Globus pallidus (tissue), 1 donor: ENCODE measurements around the gene RALGAPA1.
A peak's percentile ranks its signal among the peaks of the same experiment; 100 is the strongest.

Experiments
- DNase-seq: peaks from one replicate; pipeline ENCODE4 v3.0.0-alpha.2; 2015; ENCODE audit warnings: low spot score

RALGAPA1 gene

DNA sequence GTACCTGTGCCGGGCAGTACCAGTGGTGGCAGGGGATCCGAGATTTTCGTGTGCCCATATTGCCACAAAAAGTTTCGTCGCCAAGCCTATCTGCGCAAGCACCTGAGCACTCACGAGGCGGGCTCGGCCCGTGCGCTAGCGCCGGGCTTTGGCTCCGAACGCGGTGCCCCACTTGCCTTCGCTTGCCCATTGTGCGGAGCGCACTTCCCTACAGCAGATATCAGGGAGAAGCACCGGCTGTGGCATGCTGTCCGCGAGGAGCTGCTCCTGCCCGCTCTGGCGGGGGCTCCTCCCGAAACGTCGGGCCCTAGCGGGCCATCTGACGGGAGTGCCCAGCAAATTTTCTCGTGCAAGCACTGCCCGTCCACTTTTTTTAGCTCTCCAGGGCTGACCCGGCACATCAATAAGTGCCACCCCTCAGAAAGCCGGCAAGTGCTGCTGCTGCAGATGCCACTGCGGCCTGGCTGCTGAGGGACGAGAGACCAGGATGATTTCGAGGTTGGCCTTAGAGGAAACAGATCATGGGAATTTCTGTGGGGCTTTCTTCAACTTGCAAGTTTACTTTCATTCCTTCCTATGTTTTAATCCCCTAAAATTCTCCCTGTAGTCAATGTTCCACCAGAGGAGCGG, 273.5 kb downstream of the RALGAPA1 start:
- DNase-seq, result no peak

DNA sequence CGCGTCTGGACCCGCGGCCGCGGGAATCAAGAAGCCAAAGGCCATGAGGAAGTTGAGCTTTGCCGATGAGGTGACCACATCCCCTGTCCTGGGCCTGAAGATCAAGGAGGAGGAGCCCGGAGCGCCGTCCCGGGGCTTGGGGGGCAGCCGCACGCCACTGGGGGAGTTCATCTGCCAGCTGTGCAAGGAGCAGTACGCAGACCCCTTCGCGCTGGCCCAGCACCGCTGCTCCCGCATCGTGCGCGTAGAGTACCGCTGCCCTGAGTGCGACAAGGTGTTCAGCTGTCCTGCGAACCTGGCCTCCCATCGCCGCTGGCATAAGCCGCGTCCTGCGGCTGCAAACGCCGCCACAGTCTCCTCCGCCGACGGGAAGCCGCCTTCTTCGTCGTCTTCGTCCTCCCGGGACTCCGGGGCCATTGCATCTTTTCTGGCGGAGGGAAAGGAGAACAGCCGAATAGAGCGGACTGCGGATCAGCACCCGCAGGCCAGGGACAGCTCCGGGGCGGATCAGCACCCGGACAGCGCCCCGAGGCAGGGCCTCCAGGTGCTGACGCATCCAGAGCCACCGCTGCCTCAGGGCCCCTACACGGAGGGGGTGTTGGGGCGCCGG, 274.1 kb downstream of the RALGAPA1 start:
- DNase-seq, result peak; percentile 37

- DNase-seq, result no peak
Measured at GRCh38 chr14:35534208-35534872, 274.8 kb downstream of the RALGAPA1 start.

GRCh38 chr14:35533357-35534207, 275.5 kb downstream of the RALGAPA1 start, which contains the start of gene INSM2:
Gene INSM2, plus strand, starts transcription at chr14:35534164. Its CDS starts 89 bp downstream, at chr14:35534253.
- peak; percentile 19 for DNase-seq

GRCh38 chr14:35532783-35533356, 276.2 kb downstream of the RALGAPA1 start:
- no peak for DNase-seq

DNA sequence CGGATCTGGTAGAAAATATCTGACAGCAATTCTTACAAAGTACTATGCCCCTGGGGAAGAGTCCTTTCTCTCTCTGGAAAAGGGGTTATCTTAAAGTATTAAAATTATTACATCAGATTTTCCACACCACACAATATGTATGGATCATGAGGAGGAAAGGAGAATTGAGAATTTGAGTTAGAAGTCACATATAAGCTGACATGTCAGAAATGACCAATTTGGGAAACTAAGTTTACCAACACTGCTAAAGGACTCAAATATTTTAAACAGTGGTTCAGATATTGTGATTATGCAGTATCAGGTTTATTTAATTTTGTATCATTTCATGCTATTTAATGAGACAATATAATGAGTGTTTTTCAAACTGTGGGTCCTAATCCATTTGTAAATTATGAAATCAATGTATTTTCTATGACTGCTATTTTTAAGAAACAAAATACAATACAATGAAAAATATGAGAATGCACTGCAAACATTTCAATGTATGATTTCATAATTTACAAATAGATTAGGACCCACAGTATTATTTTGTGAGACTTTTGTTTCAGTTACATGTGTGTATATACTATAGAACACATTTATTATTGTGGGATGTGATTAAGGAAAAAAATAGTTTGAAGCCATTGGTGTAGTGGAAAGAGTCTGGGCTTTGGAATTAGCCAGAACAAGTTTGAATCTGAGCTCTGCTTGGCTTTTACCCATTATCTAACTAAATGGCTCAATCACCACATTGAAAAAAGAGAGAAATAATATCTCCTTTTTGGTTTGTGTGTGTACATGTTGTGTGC, 276.9 kb downstream of the RALGAPA1 start:
- no peak for DNase-seq

- no peak for DNase-seq
Measured at GRCh38 chr14:35526962-35527361, 282.1 kb downstream of the RALGAPA1 start.

DNA sequence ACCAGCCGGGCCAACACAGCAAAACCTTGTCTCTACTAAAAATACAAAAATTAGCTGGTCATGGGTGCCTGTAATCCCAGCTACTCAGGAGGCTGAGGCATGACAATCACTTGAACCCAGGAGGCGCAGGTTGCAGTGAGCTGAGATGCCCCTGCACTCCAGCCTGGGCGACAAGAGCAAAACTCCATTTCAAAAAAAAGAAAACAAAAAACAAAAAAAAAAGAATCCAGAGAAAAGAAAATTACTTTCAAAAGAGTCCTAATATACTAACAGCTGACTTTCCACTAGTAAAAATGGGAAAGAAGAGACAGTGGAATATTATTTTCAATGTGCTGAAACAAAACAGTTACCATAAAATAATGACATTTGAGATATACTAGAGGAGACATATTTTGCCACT, 283.4 kb downstream of the RALGAPA1 start:
- DNase-seq, result no peak

GRCh38 chr14:35519986-35520385, 289.1 kb downstream of the RALGAPA1 start:
- DNase-seq, result no peak

- DNase-seq, result no peak
Measured at GRCh38 chr14:35515916-35516315, 293.2 kb downstream of the RALGAPA1 start.

- no peak for DNase-seq
Measured at GRCh38 chr14:35512765-35513164, 296.3 kb downstream of the RALGAPA1 start.

- no peak for DNase-seq
Measured at GRCh38 chr14:35509846-35510245, 299.2 kb downstream of the RALGAPA1 start.

GRCh38 chr14:35506927-35507326, 302.2 kb downstream of the RALGAPA1 start:
- no peak for DNase-seq

DNA sequence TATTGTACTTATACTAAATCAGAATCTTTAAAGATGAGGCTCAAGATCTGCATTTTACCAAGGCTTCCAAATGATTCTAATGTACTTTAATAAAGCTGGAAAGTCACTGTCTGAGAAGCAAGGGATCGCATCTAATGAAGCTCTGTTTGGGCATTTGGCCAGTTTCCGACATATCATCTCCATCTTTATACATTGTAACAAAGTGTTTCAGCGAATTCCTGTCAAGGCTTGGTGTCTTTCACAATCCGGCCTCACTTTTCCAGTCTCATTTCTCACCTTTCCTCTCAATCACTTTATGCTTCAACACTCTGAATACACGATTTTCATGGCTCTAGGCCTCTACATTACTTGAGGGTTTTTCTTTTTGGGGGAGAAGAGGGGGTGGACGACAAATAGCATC, 302.6 kb downstream of the RALGAPA1 start:
- no peak for DNase-seq

DNA sequence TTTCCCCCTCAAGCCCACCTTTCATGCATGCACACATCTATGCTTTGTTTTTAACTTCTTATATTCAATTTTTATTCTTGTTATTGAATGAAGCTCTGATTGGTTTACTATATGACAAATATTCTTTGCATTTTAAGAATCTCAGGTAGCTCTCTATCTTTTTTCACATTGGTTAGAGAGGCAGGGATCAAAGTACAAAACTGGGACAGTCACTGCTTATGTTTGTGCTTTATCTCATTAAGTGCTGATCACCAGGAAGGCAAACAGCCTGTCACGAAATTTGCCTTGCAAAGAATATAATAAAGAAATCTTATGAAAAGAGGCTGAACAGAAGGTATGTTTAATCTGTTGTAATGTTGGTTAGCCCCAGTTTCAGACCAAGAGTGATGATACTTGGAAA, 304.8 kb downstream of the RALGAPA1 start:
- DNase-seq, result no peak

- no peak for DNase-seq
Measured at GRCh38 chr14:35503646-35504045, 305.4 kb downstream of the RALGAPA1 start.

DNA sequence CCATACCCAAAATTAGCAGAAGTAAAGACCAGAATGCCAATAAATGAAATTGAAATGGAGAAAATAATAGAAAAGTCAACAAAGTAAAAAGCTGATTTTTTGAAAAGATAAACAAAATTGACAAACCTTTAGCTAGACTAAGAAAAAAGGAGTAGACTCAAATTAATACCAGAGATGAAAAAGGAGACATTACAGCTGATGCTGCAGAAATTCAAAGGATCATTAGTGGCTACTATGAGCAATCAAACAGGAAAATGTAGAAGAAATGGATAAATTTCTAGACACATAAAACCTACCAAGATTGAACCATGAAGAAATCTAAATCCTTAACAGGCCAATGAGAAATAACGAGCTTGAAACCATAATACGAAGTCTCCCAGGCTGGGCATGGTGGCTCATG, 309.9 kb downstream of the RALGAPA1 start:
- no peak for DNase-seq

- DNase-seq, result no peak
Measured at GRCh38 chr14:35495278-35495677, 313.8 kb downstream of the RALGAPA1 start.

DNA sequence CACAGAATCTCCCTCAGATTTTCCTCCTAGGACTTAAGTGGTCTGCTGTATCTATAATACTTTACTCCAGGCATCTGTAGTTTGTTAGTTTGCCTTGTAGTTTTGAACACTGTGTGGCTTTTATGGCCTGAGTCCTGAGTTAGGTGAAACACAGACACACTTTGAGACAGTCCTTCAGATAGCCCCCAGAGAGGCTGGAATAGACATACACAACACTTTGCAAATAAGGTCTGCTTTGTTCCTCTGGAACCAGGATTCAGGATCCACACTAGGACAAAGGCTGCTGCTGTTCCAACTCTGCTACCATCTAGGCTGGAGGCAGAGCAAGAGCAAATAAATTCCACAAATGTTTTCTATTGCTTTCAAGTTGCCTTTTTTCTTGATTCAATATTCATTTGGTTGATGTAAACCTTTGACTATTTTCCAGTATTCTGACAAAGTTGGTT, 316.5 kb downstream of the RALGAPA1 start:
- DNase-seq, result no peak
